Measurements from ENCODE around the gene MEI1.

DNA sequence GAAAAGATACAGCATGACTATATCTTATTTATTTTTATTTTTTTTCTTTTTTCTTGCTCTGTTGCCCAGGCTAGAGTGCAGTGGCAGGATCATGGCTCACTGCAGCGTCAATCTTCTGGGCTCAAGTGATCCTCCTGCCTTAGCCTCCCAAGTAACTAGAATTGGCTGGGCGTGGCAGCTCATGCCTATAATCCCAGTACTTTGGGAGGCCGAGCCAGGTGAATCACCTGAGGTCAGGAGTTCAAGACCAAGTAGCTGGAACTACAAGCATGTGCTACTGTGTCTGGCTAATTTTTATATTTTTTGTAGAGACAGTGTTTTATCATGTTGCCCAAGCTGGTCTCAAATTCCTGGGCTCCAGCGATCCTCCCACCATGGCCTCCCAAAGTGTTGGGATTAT, 72.9 kb downstream of the MEI1 start:
- TF ChIP-seq, protein P1, sequence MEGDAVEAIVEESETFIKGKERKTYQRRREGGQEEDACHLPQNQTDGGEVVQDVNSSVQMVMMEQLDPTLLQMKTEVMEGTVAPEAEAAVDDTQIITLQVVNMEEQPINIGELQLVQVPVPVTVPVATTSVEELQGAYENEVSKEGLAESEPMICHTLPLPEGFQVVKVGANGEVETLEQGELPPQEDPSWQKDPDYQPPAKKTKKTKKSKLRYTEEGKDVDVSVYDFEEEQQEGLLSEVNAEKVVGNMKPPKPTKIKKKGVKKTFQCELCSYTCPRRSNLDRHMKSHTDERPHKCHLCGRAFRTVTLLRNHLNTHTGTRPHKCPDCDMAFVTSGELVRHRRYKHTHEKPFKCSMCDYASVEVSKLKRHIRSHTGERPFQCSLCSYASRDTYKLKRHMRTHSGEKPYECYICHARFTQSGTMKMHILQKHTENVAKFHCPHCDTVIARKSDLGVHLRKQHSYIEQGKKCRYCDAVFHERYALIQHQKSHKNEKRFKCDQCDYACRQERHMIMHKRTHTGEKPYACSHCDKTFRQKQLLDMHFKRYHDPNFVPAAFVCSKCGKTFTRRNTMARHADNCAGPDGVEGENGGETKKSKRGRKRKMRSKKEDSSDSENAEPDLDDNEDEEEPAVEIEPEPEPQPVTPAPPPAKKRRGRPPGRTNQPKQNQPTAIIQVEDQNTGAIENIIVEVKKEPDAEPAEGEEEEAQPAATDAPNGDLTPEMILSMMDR (IDR thresholded peaks at IDR 0.05; ENCODE audit: low read length) = no peak
- TF ChIP-seq EZH2phosphoT487 (IDR thresholded peaks at IDR 0.05; ENCODE audit: low read length) = no peak
